Activated T-helper 9 cell treated with anti-CD3 and anti-CD28 coated beads, Interleukin-2, amount 50 U/mL, for 16 hours (primary cell): Measurements from ENCODE around the gene KCTD21.

Experiments used
- DNase-seq: peaks from one replicate; pipeline ENCODE4 v3.0.0-alpha.2; 2020; ENCODE audit warnings: low read depth

The KCTD21 gene

GRCh38 chr11:78218707-78219492, 30.5 kb upstream of the KCTD21 start:
- DNase-seq, result no peak

- no peak for DNase-seq
These were observed 29.5 kb upstream of the KCTD21 start for GRCh38 chr11:78217650-78218541.

GRCh38 chr11:78216571-78217287, 28.3 kb upstream of the KCTD21 start:
- DNase-seq, result no peak

- no peak for DNase-seq
These were observed 27.6 kb upstream of the KCTD21 start for GRCh38 chr11:78216021-78216420.

- DNase-seq, result no peak
These were observed 26.1 kb upstream of the KCTD21 start for GRCh38 chr11:78214331-78215194.

GRCh38 chr11:78213526-78214330, 25.3 kb upstream of the KCTD21 start:
- no peak for DNase-seq

- no peak for DNase-seq
These were observed 24.4 kb upstream of the KCTD21 start for GRCh38 chr11:78212586-78213371.

GRCh38 chr11:78211565-78211964, 23.1 kb upstream of the KCTD21 start:
- DNase-seq, result no peak

GRCh38 chr11:78210000-78210608, 21.7 kb upstream of the KCTD21 start:
- no peak for DNase-seq

- DNase-seq, result no peak
These were observed 21.1 kb upstream of the KCTD21 start for GRCh38 chr11:78209478-78209877.

GRCh38 chr11:78208257-78209165, 20.1 kb upstream of the KCTD21 start:
- no peak for DNase-seq

- DNase-seq, result no peak
These were observed 19.3 kb upstream of the KCTD21 start for GRCh38 chr11:78207532-78208256.

GRCh38 chr11:78205691-78206090, 17.3 kb upstream of the KCTD21 start:
- no peak for DNase-seq

- no peak for DNase-seq
These were observed 16.8 kb upstream of the KCTD21 start for GRCh38 chr11:78205256-78205655.

GRCh38 chr11:78203184-78203583, 14.8 kb upstream of the KCTD21 start:
- peak; percentile 11 for DNase-seq

GRCh38 chr11:78202733-78203167, 14.3 kb upstream of the KCTD21 start:
- peak; percentile 10 for DNase-seq

- no peak for DNase-seq
These were observed 12.8 kb upstream of the KCTD21 start for GRCh38 chr11:78201096-78201818.
